ENCODE measurements around the gene OBSCN.

GRCh38 chr1:228172591-228173527 lies 35.0 kb upstream of the OBSCN start:
- TF ChIP-seq, protein P1, sequence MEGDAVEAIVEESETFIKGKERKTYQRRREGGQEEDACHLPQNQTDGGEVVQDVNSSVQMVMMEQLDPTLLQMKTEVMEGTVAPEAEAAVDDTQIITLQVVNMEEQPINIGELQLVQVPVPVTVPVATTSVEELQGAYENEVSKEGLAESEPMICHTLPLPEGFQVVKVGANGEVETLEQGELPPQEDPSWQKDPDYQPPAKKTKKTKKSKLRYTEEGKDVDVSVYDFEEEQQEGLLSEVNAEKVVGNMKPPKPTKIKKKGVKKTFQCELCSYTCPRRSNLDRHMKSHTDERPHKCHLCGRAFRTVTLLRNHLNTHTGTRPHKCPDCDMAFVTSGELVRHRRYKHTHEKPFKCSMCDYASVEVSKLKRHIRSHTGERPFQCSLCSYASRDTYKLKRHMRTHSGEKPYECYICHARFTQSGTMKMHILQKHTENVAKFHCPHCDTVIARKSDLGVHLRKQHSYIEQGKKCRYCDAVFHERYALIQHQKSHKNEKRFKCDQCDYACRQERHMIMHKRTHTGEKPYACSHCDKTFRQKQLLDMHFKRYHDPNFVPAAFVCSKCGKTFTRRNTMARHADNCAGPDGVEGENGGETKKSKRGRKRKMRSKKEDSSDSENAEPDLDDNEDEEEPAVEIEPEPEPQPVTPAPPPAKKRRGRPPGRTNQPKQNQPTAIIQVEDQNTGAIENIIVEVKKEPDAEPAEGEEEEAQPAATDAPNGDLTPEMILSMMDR (conservative IDR thresholded peaks at IDR 0.05; ENCODE audit: low read length): no peak
- no peak for TF ChIP-seq EZH2phosphoT487 (IDR thresholded peaks at IDR 0.05; ENCODE audit: borderline replicate concordance, low read depth, low read length)

All from OCI-LY7 (cell line).